A204.1 (cell line): ENCODE data around the gene TTLL10.

Experiments used
- FAIRE-seq: peaks from 2 replicates; lab custom pipeline; 2012; peaks lifted over from hg19 to GRCh38; lab: Jason Lieb, UNC

The TTLL10 gene

DNA sequence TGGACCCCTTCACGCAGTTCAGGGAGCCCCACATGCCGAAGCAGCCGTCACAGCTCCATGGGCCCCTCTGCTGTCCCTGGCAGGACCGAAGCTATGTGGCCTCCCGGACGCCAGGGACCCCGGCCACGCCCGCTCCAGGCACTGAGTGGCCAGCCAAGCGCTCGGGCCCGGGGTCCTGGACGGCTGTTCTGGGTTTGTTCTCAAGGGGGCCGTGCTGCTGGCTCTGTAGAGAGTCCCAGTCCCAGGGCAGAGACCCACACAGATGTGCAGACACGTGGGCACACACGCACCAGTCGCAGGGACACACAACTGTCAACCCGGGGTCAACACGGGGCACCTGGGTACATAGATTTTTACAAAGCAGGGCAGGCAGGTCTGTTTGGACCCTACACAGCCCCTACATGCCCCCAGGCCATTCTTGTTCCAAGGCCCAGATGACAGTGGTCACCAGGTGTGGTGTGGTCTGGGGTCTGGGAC, 65.1 kb downstream of the TTLL10 start:
- no peak for FAIRE-seq

DNA sequence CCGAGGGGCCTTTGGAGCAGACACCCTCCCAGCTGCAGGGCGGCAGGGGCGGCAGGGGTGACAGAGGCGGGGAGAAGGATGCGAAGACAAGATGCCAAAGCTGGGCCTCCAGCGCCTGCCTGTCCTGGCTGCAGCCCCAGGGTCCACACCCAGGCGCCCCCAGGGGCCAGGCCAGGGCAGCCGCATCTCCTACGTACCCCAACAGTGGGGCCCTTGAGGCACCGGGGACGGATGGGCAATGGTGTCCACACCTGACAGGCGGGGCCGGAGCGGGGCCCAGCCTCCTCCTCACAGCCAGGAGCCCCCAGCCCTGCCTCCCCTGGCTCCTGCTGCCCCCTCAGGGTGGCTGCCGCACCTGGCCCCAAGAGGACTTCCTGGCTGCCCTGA, 65.5 kb downstream of the TTLL10 start:
- FAIRE-seq, result no peak

DNA sequence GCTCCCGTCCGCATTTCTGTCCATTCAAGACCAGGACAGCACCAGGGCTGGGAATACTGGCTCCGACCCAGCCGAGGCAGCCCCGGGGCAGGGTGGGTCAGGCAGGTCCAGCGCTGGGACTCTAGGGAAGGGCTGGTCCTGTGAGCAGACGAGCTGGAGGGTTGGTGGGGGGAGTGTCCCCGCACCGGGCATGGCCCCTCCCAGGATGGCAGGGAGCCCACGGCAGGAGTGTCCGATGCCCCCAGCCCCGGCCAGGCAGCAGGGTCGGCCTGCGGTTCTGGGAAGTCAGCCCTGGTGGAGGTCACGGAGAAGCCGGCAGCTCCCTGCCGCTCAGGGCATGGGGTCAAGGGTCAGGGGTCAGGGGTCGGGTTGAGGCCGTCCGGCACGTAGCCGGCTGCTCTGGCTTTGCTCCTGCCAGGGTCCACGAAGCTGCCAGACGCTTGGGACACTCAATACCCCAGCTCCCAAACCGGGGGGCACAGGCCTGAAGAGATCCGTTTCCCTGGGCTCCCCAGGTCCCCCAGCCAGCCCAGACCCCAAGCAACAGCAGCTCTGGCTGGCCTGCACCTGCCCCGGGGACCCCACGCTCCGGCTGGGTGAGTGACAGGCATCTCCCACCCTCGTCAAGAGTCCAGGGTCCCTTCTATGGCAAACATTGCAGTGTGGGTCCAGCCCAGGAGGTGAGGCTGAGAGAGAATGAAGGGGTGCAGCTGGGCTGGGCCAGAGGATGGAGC, 66.1 kb downstream of the TTLL10 start:
- FAIRE-seq, result no peak

DNA sequence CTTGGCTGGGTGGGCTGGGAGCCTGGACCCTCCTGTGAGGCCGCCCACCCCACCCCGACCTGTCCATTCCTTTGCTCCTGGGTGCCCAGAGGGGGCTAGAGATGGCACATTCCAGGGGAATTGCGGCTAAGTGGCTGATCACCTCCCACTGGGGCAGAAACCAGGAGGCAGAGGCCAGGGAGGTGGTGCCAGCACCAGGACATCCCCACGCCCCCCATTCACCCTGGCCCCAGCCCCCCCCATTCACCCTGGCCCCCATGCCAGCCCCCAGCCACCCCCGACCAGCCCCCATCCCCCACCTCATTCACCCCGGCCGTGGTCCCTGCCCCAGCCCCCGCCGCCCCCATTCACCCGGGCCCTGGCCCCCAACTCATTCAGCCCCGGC, 66.7 kb downstream of the TTLL10 start:
- FAIRE-seq, result no peak

DNA sequence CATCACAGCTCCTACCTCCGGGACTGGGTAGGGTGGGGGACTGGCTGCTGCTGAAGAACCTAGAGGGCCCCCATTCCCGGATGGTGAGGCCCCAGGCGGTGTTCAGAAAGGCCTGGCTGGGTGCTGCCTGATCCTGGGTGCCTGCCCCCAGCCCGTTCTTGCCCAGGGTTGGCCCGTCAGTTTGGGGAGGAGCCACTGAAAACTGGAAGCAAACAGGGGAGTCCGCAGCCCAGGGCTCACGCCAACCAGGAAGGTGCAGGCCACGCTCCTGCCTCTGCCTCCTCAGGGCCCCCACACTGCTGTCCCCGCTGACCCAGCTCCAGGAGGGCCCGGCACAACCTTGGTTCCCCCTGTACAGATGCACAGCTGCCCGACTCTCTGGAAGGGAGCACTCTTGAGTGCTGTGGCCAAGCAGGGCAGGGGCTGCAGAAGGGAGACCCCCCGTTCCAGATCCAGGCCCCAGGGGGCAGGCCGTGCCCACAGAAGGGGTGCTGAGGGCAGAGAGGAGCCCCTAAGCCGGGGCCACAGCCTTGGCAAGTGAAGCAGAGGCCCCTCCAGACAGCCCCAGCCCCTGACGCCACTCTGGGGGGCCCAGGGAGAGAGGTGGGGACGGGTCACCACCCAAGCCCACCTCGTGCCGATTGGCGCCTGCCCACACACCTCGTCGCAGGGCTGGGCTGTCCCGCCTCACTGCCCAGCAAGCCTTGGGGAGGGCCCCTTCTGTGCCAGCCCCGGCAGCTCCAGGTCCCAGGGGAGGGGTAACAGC, 67.3 kb downstream of the TTLL10 start:
- no peak for FAIRE-seq

DNA sequence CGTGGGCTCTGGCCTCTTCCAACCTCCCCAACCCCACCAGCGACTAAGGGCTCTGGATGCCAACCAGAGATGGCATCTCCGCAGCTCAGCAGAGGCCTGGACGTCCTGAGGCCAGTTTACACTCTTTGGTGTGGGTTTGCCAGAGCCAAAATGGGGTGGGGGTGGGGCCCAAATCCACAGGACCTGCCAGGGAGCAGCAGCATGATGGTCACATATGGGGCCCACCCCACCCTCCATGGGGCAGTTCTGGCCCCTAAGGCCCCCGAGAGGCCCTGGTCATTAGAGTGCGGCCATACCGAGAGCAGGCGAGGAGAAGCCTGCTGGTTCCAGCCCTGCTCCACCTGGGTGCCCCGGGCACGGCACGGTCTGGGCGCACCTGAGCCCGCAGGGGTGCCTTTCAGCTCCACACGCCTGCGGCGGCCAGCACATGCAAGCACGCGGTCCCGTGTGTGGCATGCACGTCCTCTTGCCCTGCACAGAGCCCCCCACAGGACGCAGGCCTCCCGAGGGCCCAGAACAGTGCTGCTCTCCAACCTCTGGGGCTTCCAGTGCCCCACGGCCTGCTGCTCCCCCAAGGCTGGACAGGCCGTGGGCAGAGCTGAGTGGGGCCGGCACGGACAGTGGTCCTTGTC, 68.0 kb downstream of the TTLL10 start:
- no peak for FAIRE-seq

DNA sequence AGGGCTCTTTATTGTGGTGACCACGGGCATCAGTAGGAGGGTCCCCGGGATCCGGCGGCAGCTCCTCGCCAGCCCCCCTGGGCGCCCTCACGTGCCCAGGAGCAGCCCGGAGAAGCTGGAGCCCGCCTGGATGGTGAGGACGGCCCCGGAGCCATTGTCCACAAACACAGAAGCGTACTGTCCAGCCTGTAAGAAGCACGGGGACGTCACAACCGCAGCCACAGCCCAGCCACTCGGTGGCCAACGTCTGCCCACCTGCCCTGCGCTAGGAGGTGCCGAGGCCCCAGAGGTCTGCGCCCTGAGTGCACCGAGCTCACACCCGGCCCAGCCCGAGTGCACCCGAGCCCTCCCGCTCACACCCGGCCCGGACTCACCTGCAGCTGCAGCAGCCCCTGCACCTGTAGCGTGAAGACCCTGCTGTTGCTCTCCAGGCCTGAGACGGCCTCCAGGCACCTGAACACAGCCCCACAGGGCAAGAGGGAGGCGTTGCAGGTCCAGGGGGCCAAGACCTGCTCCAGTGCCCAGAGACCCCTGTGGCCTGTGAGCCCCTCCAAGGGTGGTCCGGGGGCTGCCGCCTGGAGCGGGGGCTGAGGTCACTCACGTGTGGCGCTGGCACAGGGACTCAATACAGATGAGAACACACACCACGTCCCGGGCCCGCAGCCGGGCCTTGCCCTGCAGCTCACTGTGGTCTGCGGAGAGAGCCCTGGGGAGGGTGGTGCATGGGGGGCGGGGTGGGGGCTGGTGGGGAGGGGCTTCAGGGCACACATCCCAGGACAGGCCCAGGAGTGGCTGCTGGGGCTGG, 69.0 kb downstream of the TTLL10 start:
- FAIRE-seq, result no peak

DNA sequence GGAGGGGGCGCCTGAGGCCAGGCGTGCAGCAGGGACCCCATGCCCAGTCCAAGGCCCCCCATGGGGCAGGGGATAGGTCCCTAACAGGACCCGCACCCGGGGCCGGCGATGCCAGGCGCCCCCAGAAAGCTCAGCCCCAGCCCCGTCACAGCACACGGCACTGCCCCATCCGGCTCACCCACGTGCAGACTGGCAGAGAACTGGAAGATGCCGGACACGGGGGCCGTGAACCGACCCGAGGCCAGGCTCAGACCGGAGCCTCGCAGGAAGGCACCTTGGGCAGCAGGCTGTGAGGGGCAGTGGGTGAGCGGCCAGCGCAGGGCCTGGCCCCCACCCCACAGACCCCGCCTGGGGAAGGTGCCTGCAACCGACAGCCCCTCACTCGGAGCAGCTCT, 69.6 kb downstream of the TTLL10 start:
- no peak for FAIRE-seq

DNA sequence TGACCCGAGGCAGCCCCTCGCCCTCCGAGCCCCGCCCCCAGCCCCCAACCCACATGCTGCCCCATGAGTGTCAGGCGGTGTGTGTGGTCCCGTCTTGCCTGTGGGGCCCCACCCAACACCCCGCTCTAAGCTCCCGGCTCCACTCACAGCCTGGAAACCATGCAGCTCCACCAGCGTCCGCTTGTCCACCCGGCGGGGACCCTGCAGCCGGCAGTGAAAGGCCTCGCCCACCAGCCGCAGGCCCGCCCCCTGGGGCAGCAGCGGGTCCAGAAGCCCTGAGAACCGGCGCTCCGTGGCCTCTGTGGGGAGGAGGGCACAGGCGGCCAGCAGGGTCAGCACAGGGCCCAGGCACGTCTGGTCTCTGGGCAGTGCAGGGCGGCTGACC, 70.1 kb downstream of the TTLL10 start:
- no peak for FAIRE-seq

DNA sequence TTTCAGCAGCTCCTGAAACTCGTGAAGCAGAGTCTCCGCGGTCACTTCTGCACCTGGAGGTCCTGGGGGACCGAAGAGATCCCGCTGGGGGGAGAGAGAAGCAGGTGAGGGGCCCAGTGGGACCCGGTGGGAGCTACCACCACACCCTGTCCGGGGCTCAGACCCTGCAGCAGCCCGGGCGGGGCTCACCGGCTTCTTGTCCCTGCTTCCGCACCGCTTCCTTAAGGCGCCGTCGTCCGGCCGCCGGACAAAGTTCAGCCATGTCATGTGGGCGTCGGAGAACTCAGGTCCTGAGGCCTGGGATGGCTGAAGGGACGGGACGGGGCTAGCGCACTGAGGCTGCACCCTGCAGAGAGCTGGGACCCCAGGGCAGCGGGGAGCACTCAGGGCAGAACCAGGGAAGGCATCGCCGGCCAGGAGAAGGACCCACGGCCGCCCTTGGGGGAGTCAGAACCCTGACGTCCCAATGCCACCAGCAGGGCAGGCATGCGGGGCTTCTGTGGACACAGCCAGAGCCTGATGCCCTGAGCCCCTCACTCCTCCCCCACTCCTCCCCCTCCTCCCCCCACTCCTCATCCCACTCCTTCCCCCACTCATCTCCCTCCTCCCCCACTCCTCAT, 70.6 kb downstream of the TTLL10 start:
- no peak for FAIRE-seq

DNA sequence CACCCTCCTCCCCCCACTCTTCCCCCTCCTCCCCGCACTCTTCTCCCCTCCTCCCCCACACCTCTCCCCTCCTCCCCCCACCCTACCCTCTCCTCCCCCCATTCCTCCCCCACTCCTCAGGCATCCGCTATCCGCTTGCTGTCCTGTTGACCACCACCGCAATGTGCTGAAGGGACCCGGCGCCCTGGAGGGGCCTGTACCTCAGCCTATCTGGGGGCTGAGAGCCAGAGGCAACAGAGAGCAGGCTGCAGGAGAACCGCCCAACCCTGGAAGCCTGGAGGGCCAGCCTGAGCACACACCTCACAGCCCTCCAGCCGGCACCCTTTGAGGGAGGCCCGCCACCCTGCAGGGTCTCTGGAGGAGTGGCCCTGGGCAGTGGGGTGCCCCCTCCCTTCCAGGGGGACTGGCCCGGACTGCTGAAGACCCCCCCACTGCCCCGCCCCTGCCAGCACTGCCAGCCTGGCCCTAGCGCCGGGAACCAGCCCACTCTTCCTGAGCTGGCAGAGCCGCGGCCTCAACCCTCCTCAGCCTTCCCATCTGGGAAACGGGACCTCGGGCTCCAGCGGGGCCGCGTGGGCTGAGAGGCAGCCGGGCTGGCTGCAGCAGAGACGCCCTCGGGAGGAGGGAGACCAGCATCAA, 71.6 kb downstream of the TTLL10 start:
- no peak for FAIRE-seq

DNA sequence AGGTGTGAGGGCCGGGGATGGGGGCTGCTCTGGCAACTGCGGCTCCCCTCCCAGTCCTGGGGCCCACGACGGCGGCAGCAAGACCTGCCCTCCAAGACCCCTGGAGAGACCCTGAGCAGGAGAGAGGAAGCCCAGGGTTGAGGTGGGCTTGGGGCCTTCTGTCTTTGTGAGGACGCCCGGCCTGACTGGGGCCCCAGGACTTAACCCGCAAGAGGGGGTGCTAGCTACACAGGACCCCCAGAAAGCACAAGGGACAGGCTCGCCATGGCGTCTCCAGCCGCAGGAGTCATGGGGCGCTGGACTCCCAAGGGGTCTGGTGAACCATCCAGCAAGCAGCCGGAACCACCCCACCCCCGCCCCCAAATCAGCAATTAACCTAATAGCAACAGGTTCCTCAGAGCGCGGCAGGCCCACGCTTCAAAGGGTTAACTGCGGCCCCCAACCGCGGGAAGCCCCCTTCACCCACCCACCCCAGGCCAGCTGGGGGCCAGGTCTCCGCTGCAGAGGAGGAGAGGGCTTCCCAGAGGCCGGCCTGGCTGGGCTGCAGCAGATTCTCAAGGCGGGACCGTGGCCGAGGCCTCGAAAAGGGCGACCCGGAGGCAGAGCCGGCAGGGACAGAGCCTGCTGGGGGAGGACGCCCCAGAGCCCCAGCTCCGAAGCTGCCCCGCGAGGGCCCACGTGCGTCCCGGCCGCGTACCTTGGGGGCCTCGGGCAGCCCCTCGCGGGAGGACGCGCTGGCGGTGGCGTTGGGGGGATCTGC, 72.3 kb downstream of the TTLL10 start:
- no peak for FAIRE-seq

DNA sequence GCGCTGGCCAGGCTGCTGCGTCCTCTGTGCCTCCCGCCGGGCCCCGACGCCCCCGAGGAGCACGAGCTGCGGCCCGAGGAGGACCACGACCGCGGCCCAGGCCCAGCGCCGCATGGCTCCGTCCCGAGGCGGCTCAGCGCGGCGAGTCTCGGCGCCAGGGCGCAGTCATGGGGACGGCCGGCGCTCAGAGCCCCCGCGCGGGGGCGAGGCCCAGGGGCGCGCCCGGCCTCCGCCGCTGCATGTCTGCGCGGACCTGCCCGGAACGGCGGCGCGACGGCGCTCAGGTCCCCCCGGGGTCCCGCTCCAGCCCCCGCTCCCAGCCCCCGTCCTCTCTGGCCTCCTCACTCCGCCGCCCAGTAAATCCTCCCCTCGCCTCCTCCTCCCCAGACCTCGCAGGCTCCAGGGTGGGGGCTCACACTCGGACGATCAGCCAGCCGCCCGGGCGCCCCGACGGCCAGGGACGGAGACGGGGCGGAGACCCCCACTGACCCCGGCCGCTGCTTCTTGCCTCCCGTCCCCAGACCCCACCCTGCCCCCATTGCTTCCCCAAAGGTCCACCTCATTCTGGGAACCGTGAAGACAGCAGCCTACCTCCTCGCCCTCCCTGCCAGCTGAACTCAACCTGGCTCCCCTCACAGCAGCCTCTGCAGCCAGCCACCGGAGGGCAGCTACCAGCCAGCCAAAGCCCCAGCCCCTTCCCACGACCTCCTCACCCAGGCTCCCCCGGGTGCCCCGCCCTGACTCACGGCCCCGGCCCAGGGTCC, 73.1 kb downstream of the TTLL10 start, which contains the start of gene C1QTNF12:
C1QTNF12 (minus strand) TSS at position 146 of the 764 bp plus-strand sequence; CDS start at position 114, 32 bp downstream.
- no peak for FAIRE-seq

DNA sequence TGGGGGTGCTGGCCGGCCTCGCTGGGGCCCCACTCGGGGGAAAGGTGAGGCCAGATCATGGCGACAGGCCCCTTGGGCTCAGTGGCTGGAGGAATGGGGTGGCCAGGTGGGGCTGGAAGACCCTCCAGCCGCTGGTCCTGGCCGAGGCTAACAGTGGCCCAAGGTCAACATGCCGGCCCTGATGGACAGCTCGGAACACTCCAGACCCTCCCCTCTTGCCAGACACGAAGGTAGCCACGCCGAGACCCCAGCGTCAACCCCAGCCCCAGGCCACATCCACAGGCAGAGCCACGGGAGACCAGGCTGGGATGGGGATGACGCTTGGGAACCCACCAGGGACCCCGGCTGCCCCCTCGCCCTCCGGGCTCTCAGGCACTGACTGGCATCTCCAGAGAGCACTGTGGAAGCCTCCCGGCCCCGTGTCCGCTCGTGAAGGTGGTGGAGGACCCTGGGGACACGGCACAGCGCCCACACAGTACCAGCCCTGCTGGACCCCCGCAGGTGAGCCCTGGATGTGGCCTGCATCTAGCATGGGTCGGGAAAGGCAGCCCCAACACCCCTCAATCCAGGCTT, 73.7 kb downstream of the TTLL10 start:
- FAIRE-seq, result no peak
